Smooth muscle cell (in vitro differentiated cells): ENCODE data around the gene UBALD1. TPM values are rescaled to one million over a fixed set of nuclear protein-coding genes. Genes with fewer than 3 reads are reported as not detected.

ENCODE experiments used
- DNase-seq: peaks from one replicate; lab custom pipeline; 2025; ENCODE audit not compliant: unreplicated experiment; lab: John Stamatoyannopoulos, UW
- H2AFZ ChIP-seq: fragments of 200-600 bp; sonication (generic); 2 replicates; pipeline ENCODE4 v1.6.0; 2016; ENCODE audit warnings: antibody characterized with exemption, low read depth, mild to moderate bottlenecking
- H3F3A ChIP-seq: fragments of 200-600 bp; sonication (generic); 2 replicates; pipeline ENCODE4 v1.6.0; 2017; ENCODE audit warnings: antibody characterized with exemption, low read depth
- H3K27ac ChIP-seq: fragments of 200-600 bp; sonication (generic); 2 replicates; pipeline ENCODE4 v1.5.1; 2016; ENCODE audit warnings: low read depth, mild to moderate bottlenecking
- H3K27me3 ChIP-seq: fragments of 200-600 bp; sonication (generic); 2 replicates; pipeline ENCODE4 v1.6.1; 2016; ENCODE audit warnings: low read depth, mild to moderate bottlenecking
- H3K36me3 ChIP-seq: fragments of 200-600 bp; sonication (generic); 2 replicates; pipeline ENCODE4 v1.5.1; 2016; ENCODE audit warnings: low read depth
- H3K4me1 ChIP-seq: fragments of 200-600 bp; sonication (generic); 2 replicates; pipeline ENCODE4 v1.5.1; 2016; ENCODE audit warnings: low read depth
- H3K4me2 ChIP-seq: fragments of 200-600 bp; sonication (generic); 2 replicates; pipeline ENCODE4 v1.6.0; 2016; ENCODE audit warnings: mild to moderate bottlenecking
- H3K4me3 ChIP-seq: fragments of 200-600 bp; sonication (generic); 2 replicates; pipeline ENCODE4 v1.5.1; 2016; ENCODE audit warnings: mild to moderate bottlenecking
- H3K79me2 ChIP-seq: fragments of 200-600 bp; sonication (generic); 2 replicates; pipeline ENCODE4 v1.6.0; 2016; ENCODE audit warnings: low read depth, mild to moderate bottlenecking
- H3K9ac ChIP-seq: fragments of 200-600 bp; sonication (generic); 2 replicates; pipeline ENCODE4 v1.6.0; 2016; ENCODE audit warnings: low read depth
- H3K9me3 ChIP-seq: fragments of 200-600 bp; sonication (generic); replicated peaks from 2 replicates; pipeline ENCODE4 v1.5.1; 2016; ENCODE audit warnings: low read depth
- H4K20me1 ChIP-seq: fragments of 200-600 bp; sonication (generic); 2 replicates; pipeline ENCODE4 v1.6.0; 2016; ENCODE audit warnings: low read depth
- CTCF ChIP-seq: fragments of 200-600 bp; sonication (generic); IDR thresholded peaks from 2 replicates; pipeline ENCODE4 v1.5.1; 2017; ENCODE audit warnings: borderline replicate concordance, mild to moderate bottlenecking, antibody characterized with exemption; ENCODE audit not compliant: insufficient read depth, poor library complexity, severe bottlenecking
- WGBS: methylation state at CpG from one replicate; pipeline ENCODE4 v1.1.7; 2016; ENCODE audit warnings: low lambda C conversion rate; 5-methylcytosine and 5-hydroxymethylcytosine counted together
- polyA plus RNA-seq: library from polyadenylated mRNA; unstranded; fragments of >200 nt; fragmentation: Nextera tagmentation; extraction: Ambion mirVana; gene quantifications from 2 replicates; pipeline ENCODE4 v1.2.1, GENCODE V29; 2016
- total RNA-seq: library from RNA; depleted of rRNA; stranded (reverse); fragments of >200 nt; gene quantifications from 2 replicates; pipeline ENCODE4 v1.2.3, GENCODE V29; 2014

The UBALD1 gene
- total and polyA plus RNA-seq, 2 experiments from 2014 or later, result 3.6 to 13.6 TPM

GRCh38 chr16:4609200-4610010 is 5.3 kb downstream of the UBALD1 start:
- H3K27ac ChIP-seq, result no peak overlapping the region

GRCh38 chr16:4608704-4608980 is 6.0 kb downstream of the UBALD1 start:
- Histone ChIP-seq H3K27ac (no peak overlapping the region), H3K9me3 (no peaks in the 10 kb centered on the region), H3K79me2 (peaks cover 29% of the 10 kb centered on the region), H3K4me2 (no peak overlapping the region), H3K9ac (no peak overlapping the region), H3K27me3 (no peaks in the 10 kb centered on the region), H3K4me3 (no peak overlapping the region), H2AFZ (no peak overlapping the region), H4K20me1 (peaks cover 57% of the 10 kb centered on the region), H3K4me1 (no peaks in the 10 kb centered on the region), H3K36me3 (no peaks in the 10 kb centered on the region), H3F3A (no peaks in the 10 kb centered on the region)
- DNase-seq, result no peak
- TF ChIP-seq CTCF, result no peak
- WGBS, result 93% methylated on average over 8 of the region's 8 CpGs

More at GRCh38 chr16:4609200-4610010, 5.3 kb downstream of the UBALD1 start:
- H2AFZ ChIP-seq, result no peak overlapping the region
- H3K4me3 ChIP-seq, result no peak overlapping the region
- no peak overlapping the region for H3K9ac ChIP-seq
- no peaks in the 10 kb centered on the region for H3F3A ChIP-seq
- peaks cover 36% of the 10 kb centered on the region for H3K79me2 ChIP-seq
- no peaks in the 10 kb centered on the region for H3K4me1 ChIP-seq
- H3K4me2 ChIP-seq, result no peak overlapping the region
- no peak for TF ChIP-seq CTCF
- no peaks in the 10 kb centered on the region for H3K36me3 ChIP-seq
- H3K9me3 ChIP-seq, result no peaks in the 10 kb centered on the region
- no peak for DNase-seq
- peaks cover 60% of the 10 kb centered on the region for H4K20me1 ChIP-seq
- no peaks in the 10 kb centered on the region for H3K27me3 ChIP-seq
- WGBS, result over 99% methylated on average over 32 of the region's 45 CpGs

GRCh38 chr16:4607841-4608703 is 6.6 kb downstream of the UBALD1 start:
- H3F3A ChIP-seq, result no peaks in the 10 kb centered on the region
- TF ChIP-seq CTCF, result no peak
- no peak overlapping the region for H3K4me3 ChIP-seq
- H4K20me1 ChIP-seq, result peaks cover 52% of the 10 kb centered on the region
- peaks cover 23% of the 10 kb centered on the region for H3K79me2 ChIP-seq
- no peak overlapping the region for H2AFZ ChIP-seq
- no peaks in the 10 kb centered on the region for H3K9me3 ChIP-seq
- H3K36me3 ChIP-seq, result no peaks in the 10 kb centered on the region
- 96% methylated on average over 22 of the region's 22 CpGs for WGBS
- no peak overlapping the region for H3K4me2 ChIP-seq
- H3K27me3 ChIP-seq, result no peaks in the 10 kb centered on the region
- no peak for DNase-seq
- no peak overlapping the region for H3K27ac ChIP-seq
- no peaks in the 10 kb centered on the region for H3K4me1 ChIP-seq
- H3K9ac ChIP-seq, result no peak overlapping the region
